MM.1S (cell line): Measurements from ENCODE around the gene C14orf132.

Source experiments
- DNase-seq: peaks from one replicate; pipeline ENCODE4 v3.0.0-alpha.2; 2015
- H2AFZ ChIP-seq: fragments of 300-600 bp; sonication (generic); 2 replicates; pipeline ENCODE4 v1.6.0; 2016; ENCODE audit warnings: antibody characterized with exemption, low read length
- H3F3A ChIP-seq: fragments of 300-600 bp; sonication (generic); 2 replicates; pipeline ENCODE4 v1.6.1; 2016; ENCODE audit warnings: mild to moderate bottlenecking, antibody characterized with exemption, low read length, moderate library complexity, mixed read lengths; ENCODE audit not compliant: insufficient read depth
- H3K27ac ChIP-seq: fragments of 300-600 bp; sonication (generic); 2 replicates; pipeline ENCODE4 v1.5.1; 2016; ENCODE audit warnings: mild to moderate bottlenecking, low read length
- H3K27me3 ChIP-seq: fragments of 300-600 bp; sonication (generic); replicated peaks from 2 replicates; pipeline ENCODE4 v1.6.0; 2016; ENCODE audit warnings: low read length; ENCODE audit not compliant: insufficient read depth
- H3K36me3 ChIP-seq: fragments of 300-600 bp; sonication (generic); replicated peaks from 2 replicates; pipeline ENCODE4 v1.6.1; 2016; ENCODE audit warnings: mild to moderate bottlenecking, low read length, mixed read lengths; ENCODE audit not compliant: insufficient read depth
- H3K4me1 ChIP-seq: fragments of 300-600 bp; sonication (generic); 2 replicates; pipeline ENCODE4 v1.6.1; 2016; ENCODE audit warnings: low read length, mixed read lengths
- H3K4me2 ChIP-seq: fragments of 300-600 bp; sonication (generic); 2 replicates; pipeline ENCODE4 v1.6.0; 2016; ENCODE audit warnings: low read depth, low read length
- H3K4me3 ChIP-seq: fragments of 300-600 bp; sonication (generic); 2 replicates; pipeline ENCODE4 v1.5.1; 2016; ENCODE audit warnings: low read length, mixed read lengths
- H3K79me2 ChIP-seq: fragments of 300-600 bp; sonication (generic); 2 replicates; pipeline ENCODE4 v1.6.1; 2016; ENCODE audit warnings: mixed run types, low read length, mixed read lengths
- H3K9ac ChIP-seq: fragments of 300-600 bp; sonication (generic); 2 replicates; pipeline ENCODE4 v1.6.1; 2016; ENCODE audit warnings: low read length, mixed read lengths
- H3K9me2 ChIP-seq: fragments of 300-600 bp; sonication (generic); replicated peaks from 2 replicates; pipeline ENCODE4 v1.6.1; 2016; ENCODE audit warnings: mild to moderate bottlenecking, low read length, mixed read lengths; ENCODE audit not compliant: insufficient read depth
- H3K9me3 ChIP-seq: fragments of 300-600 bp; sonication (generic); replicated peaks from 2 replicates; pipeline ENCODE4 v1.6.1; 2016; ENCODE audit warnings: mild to moderate bottlenecking, low read length, mixed read lengths; ENCODE audit not compliant: insufficient read depth
- H4K20me1 ChIP-seq: fragments of 300-600 bp; sonication (generic); 2 replicates; pipeline ENCODE4 v1.6.1; 2016; ENCODE audit warnings: mild to moderate bottlenecking, low read length, moderate library complexity, mixed read lengths; ENCODE audit not compliant: insufficient read depth
- EZH2 ChIP-seq: fragments of 300-600 bp; sonication (generic); optimal IDR thresholded peaks from 2 replicates; pipeline ENCODE3; 2017; ENCODE audit warnings: low read depth, mild to moderate bottlenecking, antibody characterized with exemption, low read length, mixed read lengths
- EZH2phosphoT487 ChIP-seq: fragments of 300-600 bp; sonication (generic); IDR thresholded peaks from 2 replicates; pipeline ENCODE4 v1.6.1; 2018; ENCODE audit warnings: antibody characterized with exemption, low read length
- TF ChIP-seq, protein P1 (sequence below): fragments of 300-600 bp; sonication (generic); IDR thresholded peaks from 2 replicates; pipeline ENCODE4 v1.5.1; 2016; ENCODE audit warnings: antibody characterized with exemption, low read length, mixed read lengths

Gene C14orf132

DNA sequence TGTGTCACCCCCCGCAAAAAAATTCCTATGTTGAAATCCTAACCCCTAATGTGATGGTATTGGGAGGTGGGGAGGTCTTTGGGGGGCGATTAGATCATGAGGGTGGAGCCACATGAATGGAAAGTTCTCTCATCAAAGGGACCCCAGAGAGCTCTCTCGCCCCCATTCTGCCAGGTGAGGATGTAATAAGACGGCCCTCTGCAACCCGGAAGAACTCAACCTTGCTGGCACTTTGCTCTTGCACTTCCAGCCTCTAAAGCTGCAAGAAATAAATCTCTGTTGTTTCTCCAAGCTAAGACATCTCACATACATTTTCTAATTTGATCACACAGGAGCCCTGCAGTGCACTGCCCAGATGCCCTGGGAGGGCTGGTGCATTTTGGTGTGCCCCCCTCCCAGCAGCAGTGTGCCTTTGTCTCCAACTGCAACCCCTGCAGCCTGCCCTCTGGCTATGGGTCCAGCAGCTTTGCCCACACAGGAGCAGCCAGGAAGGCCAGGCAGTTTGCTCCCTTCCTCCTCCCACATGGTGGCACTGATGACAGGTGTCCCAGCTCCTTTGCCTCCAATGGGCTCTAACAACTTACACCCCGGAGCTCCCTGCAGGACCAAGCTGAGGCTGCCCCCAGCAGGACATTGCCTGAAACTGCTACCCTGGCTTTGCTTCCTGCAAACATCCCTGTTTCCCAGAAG, 59.3 kb downstream of the C14orf132 start:
- Histone ChIP-seq H3K79me2 (no peaks in the 10 kb centered on the region), H3K4me1 (no peaks in the 10 kb centered on the region), H3K9me3 (no peaks in the 10 kb centered on the region), H3K4me2 (no peak overlapping the region), H3K4me3 (no peak overlapping the region), H4K20me1 (no peaks in the 10 kb centered on the region), H3F3A (no peaks in the 10 kb centered on the region), H2AFZ (no peak overlapping the region), H3K27me3 (no peaks in the 10 kb centered on the region), H3K9ac (no peak overlapping the region), H3K27ac (no peak overlapping the region), H3K9me2 (no peaks in the 10 kb centered on the region), H3K36me3 (no peaks in the 10 kb centered on the region)
- TF ChIP-seq EZH2 (no peak), EZH2phosphoT487 (no peak)
- TF ChIP-seq, protein P1, sequence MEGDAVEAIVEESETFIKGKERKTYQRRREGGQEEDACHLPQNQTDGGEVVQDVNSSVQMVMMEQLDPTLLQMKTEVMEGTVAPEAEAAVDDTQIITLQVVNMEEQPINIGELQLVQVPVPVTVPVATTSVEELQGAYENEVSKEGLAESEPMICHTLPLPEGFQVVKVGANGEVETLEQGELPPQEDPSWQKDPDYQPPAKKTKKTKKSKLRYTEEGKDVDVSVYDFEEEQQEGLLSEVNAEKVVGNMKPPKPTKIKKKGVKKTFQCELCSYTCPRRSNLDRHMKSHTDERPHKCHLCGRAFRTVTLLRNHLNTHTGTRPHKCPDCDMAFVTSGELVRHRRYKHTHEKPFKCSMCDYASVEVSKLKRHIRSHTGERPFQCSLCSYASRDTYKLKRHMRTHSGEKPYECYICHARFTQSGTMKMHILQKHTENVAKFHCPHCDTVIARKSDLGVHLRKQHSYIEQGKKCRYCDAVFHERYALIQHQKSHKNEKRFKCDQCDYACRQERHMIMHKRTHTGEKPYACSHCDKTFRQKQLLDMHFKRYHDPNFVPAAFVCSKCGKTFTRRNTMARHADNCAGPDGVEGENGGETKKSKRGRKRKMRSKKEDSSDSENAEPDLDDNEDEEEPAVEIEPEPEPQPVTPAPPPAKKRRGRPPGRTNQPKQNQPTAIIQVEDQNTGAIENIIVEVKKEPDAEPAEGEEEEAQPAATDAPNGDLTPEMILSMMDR: peak; percentile 52
- DNase-seq: peak; percentile 23

DNA sequence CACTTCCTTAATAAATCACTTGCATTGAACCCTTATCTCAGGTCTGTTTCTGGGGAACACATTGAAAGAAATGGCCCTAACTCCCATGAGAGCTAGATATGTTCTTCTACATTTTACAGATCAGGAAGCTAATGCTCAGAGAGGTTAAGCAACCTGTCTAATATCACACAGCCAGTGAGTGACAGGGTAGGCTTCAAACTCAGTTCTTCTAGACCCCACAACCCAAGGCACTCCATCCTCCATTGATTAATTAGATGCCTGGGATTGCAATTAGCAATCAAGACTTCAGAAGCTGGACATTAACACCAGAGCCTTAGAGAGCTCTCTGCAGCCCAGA, 59.8 kb downstream of the C14orf132 start:
- Histone ChIP-seq H2AFZ (no peak overlapping the region), H3K4me2 (no peak overlapping the region), H3F3A (no peaks in the 10 kb centered on the region), H3K79me2 (no peaks in the 10 kb centered on the region), H3K27ac (no peak overlapping the region), H3K9ac (no peak overlapping the region), H3K4me3 (no peak overlapping the region), H3K27me3 (no peaks in the 10 kb centered on the region), H4K20me1 (no peaks in the 10 kb centered on the region), H3K9me3 (no peaks in the 10 kb centered on the region), H3K9me2 (no peaks in the 10 kb centered on the region), H3K36me3 (no peaks in the 10 kb centered on the region), H3K4me1 (peaks cover 2% of the 10 kb centered on the region)
- no peak for TF ChIP-seq EZH2
- no peak for TF ChIP-seq EZH2phosphoT487
- DNase-seq: no peak

DNA sequence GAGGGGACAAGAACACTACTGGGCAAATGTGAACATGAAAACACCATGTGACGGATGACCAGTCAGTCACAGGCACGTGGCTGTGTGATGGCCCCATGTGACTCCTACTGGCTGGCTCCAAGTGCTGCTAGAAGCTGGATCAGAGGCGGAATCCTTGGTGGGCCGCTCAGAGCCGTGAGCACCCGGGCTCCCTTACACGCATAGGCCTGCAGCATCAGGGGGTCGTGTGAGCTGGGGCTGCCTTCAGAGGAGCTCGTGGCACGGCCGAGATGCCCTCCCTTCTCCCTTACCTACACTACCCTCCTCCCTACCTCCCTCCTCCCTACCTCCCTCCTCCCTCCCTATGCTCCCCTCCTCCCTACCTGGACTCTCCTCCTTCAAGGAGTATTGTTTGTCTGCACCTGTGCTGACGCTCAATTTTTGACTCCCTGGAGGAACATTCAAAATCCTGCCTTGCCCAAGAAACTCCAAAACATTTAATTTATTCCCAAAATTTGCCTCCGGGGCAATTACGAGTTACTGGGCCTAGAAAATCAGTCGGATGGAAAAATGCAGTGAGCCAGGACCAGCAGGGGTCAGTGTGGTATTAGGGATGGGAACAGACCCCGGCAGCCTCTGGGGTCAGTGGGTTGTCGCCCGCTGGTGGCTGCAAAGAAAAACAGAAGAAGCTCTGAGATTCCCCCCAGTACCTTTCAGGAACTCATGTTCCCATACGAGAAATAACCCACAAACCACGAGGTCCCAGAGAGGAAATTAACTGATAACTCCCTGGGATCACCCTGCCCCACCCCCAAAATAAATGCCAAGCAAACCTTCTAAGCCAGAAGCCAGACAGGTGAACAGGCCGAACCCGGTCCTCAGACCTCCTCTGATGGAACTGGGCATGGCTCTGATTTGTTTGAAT, 61.3 kb downstream of the C14orf132 start:
- H3K36me3 ChIP-seq: no peaks in the 10 kb centered on the region
- H4K20me1 ChIP-seq: no peaks in the 10 kb centered on the region
- H3F3A ChIP-seq: no peaks in the 10 kb centered on the region
- H2AFZ ChIP-seq: no peak overlapping the region
- no peaks in the 10 kb centered on the region for H3K9me3 ChIP-seq
- peaks cover 5% of the 10 kb centered on the region for H3K4me1 ChIP-seq
- H3K4me2 ChIP-seq: no peak overlapping the region
- DNase-seq: peak; percentile 24
- no peak overlapping the region for H3K27ac ChIP-seq
- H3K9ac ChIP-seq: no peak overlapping the region
- H3K9me2 ChIP-seq: no peaks in the 10 kb centered on the region
- H3K4me3 ChIP-seq: no peak overlapping the region
- H3K27me3 ChIP-seq: no peaks in the 10 kb centered on the region
- TF ChIP-seq EZH2: no peak
- TF ChIP-seq, protein P1: peak; percentile 67
- no peaks in the 10 kb centered on the region for H3K79me2 ChIP-seq
